ENCODE data around the gene ERI2. TPM values are rescaled to one million over a fixed set of nuclear protein-coding genes. Genes with fewer than 3 reads are reported as not detected.
A peak's percentile ranks its signal among the peaks of the same experiment; 100 is the strongest.

Gene ERI2, protein sequence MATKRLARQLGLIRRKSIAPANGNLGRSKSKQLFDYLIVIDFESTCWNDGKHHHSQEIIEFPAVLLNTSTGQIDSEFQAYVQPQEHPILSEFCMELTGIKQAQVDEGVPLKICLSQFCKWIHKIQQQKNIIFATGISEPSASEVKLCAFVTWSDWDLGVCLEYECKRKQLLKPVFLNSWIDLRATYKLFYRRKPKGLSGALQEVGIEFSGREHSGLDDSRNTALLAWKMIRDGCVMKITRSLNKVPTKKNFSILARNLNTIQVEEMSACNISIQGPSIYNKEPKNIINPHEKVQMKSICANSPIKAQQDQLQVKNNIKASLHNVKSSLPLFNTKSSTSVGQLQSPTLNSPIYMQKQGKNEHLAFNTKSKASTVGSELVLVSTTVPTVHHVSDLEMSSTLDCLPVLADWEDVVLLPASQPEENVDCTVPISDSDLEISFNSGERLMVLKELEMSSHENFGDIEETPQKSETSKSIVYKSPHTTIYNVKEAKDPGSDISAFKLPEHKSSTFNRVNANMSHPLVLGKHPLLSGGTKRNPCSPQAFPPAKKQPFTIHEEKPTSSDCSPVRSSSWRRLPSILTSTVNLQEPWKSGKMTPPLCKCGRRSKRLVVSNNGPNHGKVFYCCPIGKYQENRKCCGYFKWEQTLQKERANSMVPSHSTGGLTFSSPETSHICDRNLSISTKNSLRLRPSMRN
- total RNA-seq, result 27.8 TPM

DNA sequence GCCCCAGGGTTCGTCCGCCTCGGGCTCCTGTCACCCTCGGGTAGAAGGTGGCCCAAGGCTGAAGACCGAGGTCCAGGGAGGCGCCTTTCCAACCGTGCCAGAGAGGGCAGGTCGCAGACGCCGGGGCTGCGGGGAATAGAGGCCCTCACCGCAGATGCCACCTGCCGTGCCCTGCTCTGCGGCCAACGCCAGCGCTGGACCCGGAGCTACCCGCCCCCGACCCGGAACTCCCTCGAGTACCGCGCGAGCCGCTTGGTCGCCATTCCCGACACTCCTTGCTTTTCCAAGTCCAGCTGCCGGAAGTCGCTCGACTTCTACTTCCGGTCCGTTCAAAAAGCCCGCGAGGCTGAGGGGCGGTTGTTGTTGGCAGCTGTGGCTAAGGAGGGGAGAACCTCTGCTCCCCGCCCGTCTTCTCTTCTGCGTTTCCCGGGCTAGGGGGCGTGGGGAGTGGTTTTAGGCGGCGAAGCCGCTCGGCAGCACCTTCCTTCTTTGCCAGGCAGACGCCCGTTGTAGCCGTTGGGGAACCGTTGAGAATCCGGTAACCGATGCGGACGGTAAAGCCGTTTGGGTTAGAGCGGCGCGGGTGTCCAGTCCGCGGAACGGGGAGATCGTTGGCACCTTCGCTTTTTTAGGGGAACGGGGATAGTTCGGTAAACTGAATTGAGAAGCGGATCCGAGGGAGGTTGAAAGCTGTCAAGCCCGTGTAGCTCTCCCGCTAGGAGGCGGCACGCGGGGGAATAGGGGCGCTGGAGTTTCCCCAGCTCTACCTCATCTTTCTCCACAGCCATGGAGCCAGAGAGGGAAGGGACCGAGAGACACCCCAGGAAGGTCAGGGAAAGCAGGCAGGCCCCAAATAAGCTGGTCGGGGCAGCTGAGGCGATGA is at the start of gene ERI2, which contains the start of gene REXO5:
Gene ERI2 (minus strand): TSS at position 305 of the 883 bp plus-strand sequence. CDS start 42 bp downstream, at position 263.
Gene REXO5 (plus strand): TSS at position 360 of the 883 bp plus-strand sequence. CDS start 427 bp downstream, at position 787.
- peak; percentile 84 for DNase-seq

DNA sequence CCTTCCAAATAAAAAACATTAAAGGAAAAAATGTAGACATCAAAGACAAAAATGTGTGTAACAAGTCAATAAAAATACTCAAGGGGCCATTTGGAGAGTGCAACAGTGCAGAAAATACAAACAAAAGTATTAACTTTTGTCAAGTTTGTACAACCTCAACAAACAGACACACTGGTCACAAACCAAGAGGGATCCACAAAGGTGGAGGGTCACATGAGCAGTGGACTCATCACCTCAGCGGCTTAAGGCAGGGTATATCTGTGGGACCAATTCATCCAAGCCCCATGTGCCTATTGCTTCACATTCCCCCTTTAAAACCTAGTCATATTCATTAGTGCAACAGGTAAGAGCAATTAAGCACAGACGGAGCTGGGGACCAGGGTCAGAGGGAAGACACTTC is 48.7 kb upstream of the ERI2 start:
- DNase-seq, result no peak

DNA sequence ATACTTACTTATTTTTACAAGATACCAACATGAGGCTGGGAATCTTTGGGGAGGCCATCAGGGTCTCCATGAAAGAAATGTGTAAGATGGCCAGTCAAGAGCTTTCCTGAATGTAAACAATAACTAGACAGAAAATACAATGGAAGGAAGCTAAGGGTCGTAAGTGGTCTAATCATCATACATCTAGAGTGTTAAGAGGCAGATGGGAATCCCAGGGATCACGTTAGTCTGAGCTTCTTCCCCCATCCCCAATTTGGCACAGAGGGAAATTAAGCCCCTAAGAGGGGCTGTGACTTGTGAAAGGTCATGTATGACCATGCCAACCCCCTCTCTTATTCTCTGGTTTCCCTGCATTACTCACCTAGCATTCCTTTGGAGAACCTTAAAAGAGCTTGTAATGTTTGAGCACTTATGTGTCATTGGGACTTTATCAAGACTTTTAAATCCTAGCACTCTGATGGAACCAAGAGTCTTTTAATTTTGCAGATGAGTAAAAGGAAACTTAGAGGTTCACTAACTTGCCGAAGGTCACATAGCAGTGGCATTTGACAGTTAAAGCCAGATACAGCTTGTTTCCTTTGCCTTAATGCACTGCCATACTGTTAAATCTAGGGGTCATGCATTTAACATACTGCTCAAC is 47.8 kb upstream of the ERI2 start:
- no peak for DNase-seq

DNA sequence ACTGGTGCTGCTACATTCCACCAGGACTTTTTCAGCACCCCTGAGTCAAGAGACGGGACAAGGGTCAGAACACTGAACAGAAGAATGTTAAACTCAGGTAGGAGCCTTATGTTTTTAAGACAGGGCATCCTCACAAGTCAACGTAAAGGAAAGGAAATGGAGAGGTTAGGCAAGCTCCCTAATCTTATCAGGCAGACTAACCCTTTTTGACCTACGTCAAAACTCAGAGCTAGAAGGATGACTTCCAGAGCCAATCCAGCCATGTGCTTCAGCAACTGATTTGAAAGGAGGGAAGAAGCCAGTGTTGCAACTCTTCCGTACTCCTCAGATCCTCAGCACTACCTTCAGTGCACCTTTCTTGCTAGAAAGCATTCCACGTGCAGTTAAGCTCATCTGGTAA is 46.9 kb upstream of the ERI2 start:
- DNase-seq, result no peak

DNA sequence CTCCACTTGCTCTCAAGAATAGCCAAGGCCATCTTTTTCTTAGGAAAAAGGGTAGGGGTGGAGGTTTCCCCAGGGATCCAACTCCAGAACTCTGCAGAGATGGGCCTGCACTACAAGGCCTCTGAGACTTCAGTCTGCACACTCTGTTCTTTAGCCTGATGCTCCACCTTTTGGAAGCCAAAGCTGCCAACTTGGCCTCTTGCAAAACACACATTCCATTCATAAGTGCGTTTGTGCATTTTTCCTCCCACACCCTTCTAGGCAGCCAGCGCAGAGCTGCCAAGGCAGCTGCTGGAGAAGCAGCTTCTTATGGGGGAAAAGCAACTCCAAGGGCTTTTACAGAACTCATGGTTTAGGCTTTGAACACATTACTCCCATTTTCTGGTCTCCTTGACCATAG is 45.3 kb upstream of the ERI2 start:
- peak; percentile 10 for DNase-seq

DNA sequence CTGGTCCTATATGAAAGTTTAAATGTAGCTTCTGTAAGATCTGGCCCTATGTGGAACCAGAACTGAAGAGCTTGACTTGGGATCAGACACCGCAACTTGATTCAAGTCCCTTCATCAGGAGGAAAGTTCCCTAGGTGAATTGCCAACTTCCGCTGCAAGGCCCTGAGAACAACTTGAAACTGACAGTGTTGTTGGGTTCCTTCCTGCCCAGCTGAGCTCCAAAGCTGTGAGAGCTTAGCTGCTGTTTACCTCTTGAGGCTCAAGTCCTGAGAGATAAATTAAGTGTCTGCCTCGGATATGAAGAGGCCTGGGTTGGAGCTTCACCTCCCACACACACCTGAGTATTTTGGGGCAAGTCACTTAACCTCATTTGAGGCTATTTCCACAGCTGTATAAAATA is 44.7 kb upstream of the ERI2 start:
- no peak for DNase-seq

DNA sequence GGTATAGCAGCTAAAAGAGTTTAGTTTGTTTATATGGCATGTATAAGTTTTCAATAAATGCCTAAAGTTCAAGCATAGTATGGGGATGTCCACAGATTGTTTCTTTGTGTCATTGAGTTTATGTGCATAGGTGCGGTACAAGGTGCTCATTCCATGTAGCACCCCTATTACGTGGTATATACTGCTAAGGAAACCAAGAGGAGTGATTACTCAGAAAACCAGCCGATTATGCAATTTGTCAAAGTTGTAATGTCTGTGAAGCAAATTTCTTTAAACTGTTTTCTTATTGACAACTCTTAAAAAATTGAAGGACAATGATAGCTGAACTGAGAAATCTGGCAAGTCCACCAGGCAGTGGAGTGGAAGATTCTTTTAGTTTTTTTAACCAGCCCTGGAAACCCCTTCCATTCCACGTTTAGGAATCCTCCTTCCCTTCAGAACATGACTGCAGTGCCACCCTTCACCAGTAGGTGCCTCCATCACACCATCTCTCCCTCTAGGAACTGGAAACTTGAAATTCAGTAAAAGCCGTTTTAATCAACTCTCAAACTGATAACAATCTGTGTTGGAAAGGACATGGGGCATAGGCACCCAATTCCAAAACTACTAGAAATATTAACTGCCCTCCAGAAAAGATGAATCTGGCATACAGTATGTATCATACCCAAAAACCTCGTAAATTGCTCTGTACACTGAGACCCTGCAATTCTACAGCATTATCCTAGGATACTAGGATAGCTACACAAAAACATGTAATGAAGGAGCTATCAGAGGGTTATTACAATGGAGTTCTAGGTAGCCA is 43.5 kb upstream of the ERI2 start:
- peak; percentile 19 for DNase-seq

DNA sequence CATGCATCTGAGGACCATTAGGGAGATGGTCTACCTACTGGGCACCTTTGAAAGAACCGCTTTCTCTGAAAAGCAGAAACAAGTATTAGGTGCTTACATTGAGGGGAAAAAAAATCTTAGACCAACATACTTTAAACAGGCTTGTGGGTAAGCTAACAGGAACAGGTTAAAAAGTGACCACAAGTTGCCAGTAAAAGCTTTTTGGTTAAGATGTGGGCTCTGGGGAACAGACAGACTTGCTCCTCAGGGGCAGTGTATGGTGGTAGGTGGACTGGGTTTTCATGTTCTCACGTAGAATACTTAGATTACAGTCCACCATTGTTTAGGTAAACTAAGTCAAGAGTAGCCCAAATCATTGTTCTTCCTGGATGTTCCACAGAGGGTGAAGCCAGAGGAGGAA is 41.3 kb upstream of the ERI2 start:
- no peak for DNase-seq

DNA sequence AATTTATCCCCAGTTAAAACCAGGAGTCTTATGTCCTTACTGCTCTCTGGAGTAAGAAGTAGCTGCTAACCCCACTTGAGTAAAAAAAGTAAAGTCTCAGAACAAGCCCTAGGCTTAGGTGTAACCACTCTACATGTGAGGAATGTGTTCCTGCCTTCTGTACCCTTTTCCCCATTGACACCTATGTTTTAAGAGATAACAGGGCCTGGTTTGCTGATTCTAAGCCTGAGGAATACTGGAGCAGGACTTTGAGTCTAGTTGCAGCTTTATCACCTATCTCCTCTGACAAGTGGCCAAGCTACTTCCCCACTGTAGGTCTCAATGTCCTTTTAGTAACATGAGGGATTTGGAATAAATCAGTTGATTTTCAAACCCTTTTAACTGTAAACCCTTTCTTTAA is 40.3 kb upstream of the ERI2 start:
- no peak for DNase-seq

DNA sequence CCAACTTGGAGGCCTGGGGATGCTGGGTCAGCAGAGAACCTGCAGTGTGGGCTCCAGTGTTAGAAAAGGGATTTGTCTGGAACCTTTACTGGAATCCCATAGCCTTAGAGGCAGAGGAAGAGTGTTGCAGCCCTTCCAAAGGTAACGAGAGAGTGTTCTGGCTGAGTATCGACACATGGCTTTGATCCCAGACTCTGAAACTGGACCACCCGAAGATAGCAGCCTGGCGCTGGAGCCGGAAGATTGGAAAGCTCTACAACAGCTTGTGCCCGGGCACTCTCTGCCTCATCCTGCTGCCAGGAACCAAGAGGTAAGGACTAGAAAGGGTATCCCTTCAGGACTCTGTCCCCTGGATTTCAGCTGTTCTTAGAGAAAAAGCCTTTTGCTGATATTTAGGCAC is 39.8 kb upstream of the ERI2 start:
- no peak for DNase-seq

DNA sequence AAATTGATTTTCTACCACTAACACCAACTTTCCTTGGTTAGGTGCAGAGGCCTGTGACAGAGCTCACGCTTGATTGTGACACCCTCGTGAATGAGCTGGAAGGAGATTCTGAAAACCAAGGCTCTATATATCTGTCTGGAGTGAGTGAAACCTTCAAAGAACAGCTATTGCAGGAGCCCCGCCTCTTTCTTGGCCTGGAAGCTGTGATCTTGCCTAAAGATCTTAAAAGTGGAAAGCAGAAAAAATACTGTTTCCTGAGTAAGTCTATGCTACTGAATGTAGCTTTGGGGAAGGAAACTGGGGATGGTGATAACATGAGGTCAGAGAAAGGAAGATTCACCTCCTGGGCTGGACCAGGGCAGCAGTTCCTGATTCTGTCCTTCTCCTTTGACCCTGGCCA is 38.3 kb upstream of the ERI2 start:
- DNase-seq, result no peak

DNA sequence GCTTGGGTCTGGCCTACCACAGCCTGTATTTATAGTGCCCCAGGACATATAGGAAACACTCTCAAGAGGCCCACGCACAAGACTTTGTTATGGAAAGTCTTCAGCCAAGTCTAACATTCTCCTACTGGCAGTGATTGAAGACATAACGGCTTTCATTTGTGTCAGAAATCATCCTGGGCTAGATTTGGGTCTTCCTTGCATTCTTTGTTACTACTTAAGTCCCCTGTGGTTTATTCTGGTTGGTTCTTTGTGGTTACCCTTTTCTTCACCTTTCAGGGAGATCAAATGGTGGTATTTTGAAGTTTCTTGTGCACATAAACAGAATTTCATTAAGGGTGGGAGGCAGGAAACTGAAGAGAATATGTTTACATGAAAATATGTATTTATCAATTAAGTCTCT is 37.8 kb upstream of the ERI2 start:
- DNase-seq, result no peak

DNA sequence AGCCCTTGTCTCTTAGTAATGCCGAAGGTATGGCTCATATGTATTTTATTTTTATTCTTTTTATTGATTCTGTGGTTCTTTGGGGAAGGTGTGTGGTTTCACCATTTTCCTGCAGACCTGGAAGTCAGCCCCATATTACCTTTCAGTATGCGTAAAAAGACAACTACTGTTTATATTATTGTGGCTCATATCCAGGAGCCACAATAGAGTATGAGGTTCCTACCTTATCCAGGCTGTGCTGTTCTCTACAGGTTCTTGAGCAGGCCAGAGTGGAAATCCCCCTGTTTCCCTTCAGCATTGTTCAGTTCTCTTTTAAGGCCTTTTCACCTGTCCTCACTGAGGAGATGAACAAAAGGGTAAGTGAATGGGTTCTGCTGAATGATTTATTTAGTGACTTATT is 33.2 kb upstream of the ERI2 start:
- DNase-seq, result no peak

DNA sequence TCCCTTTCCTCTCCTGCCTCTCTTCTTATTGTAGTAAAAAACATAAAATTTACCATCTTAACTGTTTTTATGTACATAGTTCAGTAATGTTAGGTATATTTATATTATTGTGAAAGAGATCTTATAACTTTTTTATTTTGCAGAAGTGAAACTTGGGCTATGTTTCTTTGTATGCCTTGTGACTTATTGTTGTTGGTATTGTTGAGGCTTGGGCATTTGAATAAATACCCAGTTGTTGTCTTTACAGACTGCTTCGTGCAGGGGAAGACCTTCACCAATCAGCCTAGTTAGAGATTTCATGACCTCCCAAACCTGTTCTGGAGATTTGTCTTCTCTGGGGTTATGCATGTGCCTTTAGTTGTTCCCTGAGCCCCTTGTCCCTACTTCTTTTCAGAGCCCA is 32.0 kb upstream of the ERI2 start:
- DNase-seq, result no peak

DNA sequence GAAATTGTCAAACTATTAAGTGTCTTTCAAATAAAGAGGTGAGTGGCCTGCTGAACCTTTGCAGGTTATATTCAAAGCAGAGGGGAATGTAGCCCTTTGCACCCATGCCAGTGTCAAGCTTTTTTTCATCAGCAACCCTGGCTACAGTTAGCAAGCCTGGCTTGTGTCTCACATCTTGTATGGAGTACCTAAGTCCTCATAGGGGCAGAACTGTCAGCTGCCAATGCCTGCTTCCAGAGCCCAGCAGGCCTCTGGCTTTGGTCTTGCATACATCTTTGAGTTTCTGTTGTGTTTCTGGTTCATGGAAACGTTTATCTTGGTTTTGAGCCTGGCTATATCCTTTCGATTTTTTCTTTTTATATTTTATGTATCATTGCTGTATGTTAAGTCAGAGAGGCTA is 26.8 kb upstream of the ERI2 start:
- DNase-seq, result no peak

DNA sequence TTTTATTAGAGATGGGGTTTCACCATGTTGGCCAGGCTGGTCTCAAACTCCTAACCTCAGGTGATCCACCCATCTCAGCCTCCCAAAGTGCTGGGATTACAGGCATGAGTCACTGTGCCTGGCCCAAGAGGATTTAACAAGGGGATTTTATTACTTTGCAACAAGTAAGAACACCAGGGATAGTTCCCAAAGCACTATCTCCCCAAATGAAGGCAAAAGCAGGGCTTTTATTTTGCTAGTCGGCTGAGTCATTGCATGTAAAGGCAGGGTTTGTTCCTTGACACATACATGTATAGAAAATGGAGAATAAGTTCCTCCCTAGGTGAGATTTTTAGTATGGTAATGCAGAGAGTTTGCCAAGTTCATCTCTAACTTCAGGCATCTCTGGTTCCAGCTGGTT is 24.1 kb upstream of the ERI2 start:
- no peak for DNase-seq

DNA sequence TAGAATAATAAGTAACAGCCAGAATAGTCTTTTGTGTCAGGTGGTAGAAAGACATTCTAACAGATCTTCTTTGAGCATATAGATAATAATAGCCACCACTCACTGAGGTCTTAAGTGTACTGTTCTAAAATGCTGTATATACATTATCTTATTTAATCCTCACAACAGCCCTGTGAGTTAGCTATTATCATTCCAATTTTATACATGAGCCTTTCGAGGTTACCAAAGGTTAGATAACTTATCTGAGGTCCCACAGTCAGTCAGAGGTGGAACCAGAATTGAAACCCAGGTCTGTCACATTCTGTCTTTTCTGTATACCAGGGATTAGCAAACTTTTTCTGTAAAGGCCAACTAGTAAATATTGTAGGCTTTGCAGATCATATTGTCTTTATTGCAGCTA is 23.3 kb upstream of the ERI2 start:
- DNase-seq, result no peak

DNA sequence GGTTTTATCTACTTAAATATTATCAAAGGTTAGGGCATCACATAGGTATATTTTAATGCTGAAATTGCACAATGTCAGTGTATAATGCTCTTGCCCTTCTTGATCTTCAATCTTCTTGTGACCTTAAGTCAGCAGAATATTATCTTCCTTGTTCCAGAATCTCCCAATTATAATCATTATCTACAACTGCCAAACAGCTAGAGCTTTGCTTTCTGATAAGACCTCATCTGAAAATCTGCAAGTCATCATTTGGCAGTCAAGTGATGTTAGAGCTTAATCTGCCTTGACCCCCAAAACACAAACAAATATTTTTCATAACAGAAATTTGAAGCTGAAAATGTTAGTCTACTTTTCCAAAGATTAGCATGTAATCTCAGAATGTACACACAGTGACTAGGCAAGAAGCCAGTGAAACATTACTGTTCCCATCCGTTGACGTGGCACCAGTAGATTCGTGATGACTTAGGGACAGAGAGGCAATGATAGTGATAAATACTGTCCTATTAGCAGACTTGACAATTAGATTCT is 19.8 kb upstream of the ERI2 start:
- DNase-seq, result no peak

DNA sequence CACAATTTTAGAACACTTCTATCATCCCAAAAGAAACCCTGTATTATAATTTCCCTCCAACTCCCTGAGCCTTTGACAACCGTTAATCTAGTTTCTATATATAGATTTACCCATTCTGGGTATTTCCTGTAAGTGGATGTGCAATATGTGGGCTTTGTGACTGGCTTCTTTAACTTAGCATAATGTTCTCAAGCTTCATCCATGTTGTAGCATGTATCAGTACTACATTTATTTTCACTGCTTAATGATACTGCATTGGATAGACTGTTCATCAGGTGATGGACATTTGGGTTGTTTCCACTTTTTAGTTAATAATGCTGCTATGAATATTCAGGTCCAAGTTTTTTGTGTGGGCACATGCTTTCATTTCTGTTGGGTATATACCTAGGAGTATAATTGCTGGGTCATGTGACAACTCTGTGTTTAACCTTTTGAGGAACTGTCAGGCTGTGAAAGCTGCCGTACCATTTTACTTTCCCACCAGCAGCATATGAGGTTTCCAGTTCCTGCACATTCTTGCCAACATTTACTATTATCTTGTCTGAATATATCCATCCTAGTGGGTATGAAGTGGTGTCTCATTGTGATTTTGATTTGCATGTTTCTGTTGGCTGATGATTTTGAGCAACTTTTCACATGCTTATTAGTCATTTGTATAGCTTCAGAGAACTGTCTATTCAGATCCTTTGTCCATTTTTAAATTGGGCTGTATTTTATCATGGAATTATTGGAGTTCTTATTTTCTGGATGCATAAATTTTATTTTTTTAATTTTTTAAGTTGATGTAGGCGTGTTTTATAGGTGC is 16.5 kb upstream of the ERI2 start:
- DNase-seq, result no peak

DNA sequence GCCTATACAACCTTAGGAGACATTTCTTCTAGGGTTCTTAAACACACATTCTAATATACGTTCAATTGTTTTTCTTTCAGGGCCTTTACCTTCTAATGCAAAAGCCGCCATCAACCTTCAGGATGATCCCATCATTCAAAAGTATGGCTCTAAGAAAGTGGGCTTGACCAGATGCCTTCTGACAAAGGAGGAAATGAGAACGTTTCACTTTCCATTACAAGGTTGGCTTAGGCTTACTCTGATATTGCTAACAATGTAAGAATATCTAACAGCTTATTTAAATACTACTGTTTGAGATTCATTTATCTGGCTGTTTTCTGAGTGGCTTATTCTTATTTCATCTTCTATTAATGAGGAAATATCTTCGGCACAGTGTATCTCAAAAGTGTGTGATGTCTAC is 15.4 kb upstream of the ERI2 start:
- no peak for DNase-seq
